ENCODE results near the gene ZNF213. TPM values are rescaled to one million over a fixed set of nuclear protein-coding genes. Genes with fewer than 3 reads are reported as not detected.

The ZNF213 gene
- total and polyA plus RNA-seq, 2 experiments from 2014 or later: 3.4 to 4.0 TPM

DNA sequence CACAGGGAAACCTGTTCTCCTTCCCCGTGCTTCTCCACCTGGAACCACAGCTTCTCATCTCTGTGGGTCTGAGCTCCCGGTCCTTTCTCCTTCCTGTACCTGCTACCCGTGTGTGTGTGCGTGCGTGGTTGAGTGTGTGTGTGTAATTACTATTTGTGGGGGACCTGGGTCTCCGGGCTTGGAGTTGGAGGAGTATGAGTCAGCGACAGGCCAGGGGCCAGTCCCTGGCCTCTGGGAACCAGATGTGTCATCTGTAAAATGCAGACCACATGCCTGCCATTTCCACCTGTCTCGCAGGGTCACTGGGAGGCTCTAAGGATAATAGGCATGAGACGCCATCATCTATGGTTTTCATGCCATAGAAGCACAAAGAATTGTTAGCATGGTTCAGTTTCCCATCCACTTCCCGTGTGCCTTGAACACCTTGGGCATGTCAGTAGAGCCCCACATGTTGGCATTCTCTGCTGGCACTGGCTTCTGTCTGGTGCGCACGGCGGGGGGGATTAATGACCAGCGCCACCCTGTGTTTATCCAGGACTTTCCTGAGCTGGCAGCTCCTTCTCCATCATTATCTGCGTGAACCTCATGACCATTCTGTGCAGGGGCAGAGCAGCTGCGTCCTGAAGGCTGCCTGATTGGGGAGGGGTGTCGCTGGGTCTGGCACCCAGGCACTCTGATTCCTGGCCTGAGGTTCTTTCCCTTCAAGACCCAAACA, 20.9 kb upstream of the ZNF213 start:
- peaks cover 25% of the 10 kb centered on the region for H3K79me2 ChIP-seq
- no peaks in the 10 kb centered on the region for H3K36me3 ChIP-seq (replicated peaks; ENCODE audit: insufficient read depth, low read depth)
- no peak overlapping the region for H3K27ac ChIP-seq
- WGBS (ENCODE audit: low lambda C conversion rate, missing lambda C conversion rate): 81% methylated on average over 17 of the region's 17 CpGs
- no peaks in the 10 kb centered on the region for H3K27me3 ChIP-seq
- no peaks in the 10 kb centered on the region for H3K9me3 ChIP-seq (ENCODE audit: low read depth)
- no peak overlapping the region for H2AFZ ChIP-seq
- H3K4me1 ChIP-seq (ENCODE audit: insufficient read depth): peaks cover 10% of the 10 kb centered on the region
- no peak for DNase-seq (ENCODE audit: low spot score)
- no peaks in the 10 kb centered on the region for H4K20me1 ChIP-seq (ENCODE audit: insufficient read depth, poor library complexity, severe bottlenecking)
- TF ChIP-seq, protein P1, sequence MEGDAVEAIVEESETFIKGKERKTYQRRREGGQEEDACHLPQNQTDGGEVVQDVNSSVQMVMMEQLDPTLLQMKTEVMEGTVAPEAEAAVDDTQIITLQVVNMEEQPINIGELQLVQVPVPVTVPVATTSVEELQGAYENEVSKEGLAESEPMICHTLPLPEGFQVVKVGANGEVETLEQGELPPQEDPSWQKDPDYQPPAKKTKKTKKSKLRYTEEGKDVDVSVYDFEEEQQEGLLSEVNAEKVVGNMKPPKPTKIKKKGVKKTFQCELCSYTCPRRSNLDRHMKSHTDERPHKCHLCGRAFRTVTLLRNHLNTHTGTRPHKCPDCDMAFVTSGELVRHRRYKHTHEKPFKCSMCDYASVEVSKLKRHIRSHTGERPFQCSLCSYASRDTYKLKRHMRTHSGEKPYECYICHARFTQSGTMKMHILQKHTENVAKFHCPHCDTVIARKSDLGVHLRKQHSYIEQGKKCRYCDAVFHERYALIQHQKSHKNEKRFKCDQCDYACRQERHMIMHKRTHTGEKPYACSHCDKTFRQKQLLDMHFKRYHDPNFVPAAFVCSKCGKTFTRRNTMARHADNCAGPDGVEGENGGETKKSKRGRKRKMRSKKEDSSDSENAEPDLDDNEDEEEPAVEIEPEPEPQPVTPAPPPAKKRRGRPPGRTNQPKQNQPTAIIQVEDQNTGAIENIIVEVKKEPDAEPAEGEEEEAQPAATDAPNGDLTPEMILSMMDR (IDR thresholded peaks at IDR 0.05; ENCODE audit: poor library complexity): no peak
- TF ChIP-seq EZH2phosphoT487 (IDR thresholded peaks at IDR 0.05; ENCODE audit: low read depth, severe bottlenecking, unreplicated experiment) (no peak), EZH2 (IDR thresholded peaks at IDR 0.05; ENCODE audit: borderline replicate concordance) (no peak)
- H3K4me3 ChIP-seq: peak overlapping the region; percentile 94
- H3K4me2 ChIP-seq: peak overlapping the region; percentile 94
- H3K9me2 ChIP-seq (replicated peaks; ENCODE audit: insufficient read depth): no peaks in the 10 kb centered on the region

DNA sequence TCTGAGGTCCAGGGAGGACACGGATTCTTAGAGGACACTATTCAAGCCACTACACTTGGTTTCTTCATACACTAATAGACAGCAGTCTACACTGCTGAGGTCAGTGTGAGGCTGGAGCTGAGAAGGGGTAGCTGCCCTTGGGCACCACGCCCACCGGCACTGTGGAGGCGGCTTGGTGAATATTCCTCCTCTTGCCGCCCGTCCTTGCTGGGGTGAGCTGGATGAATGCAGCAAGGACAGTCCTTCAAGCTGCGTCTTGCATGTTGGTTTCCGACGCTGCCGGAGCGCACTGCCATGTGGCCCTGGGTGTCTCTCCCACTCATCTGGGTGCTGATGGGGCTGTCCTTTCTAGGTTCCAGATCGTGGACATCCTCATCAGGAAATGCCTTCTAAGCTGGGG, 19.8 kb upstream of the ZNF213 start:
- TF ChIP-seq EZH2 (IDR thresholded peaks at IDR 0.05; ENCODE audit: borderline replicate concordance) (no peak), EZH2phosphoT487 (IDR thresholded peaks at IDR 0.05; ENCODE audit: low read depth, severe bottlenecking, unreplicated experiment) (no peak)
- TF ChIP-seq, protein P1 (IDR thresholded peaks at IDR 0.05; ENCODE audit: poor library complexity): no peak
- 96% methylated on average over 12 of the region's 12 CpGs for WGBS (ENCODE audit: low lambda C conversion rate, missing lambda C conversion rate)
- no peak for DNase-seq (ENCODE audit: low spot score)
- Histone ChIP-seq H3K4me2 (no peak overlapping the region), H3K36me3 (replicated peaks; ENCODE audit: insufficient read depth, low read depth) (no peaks in the 10 kb centered on the region), H3K4me3 (no peak overlapping the region), H3K9me2 (replicated peaks; ENCODE audit: insufficient read depth) (no peaks in the 10 kb centered on the region), H4K20me1 (ENCODE audit: insufficient read depth, poor library complexity, severe bottlenecking) (no peaks in the 10 kb centered on the region), H3K27me3 (no peaks in the 10 kb centered on the region), H3K4me1 (ENCODE audit: insufficient read depth) (peaks cover 10% of the 10 kb centered on the region), H3K27ac (no peak overlapping the region), H3K9me3 (ENCODE audit: low read depth) (no peaks in the 10 kb centered on the region), H2AFZ (no peak overlapping the region), H3K79me2 (peaks cover 25% of the 10 kb centered on the region)

DNA sequence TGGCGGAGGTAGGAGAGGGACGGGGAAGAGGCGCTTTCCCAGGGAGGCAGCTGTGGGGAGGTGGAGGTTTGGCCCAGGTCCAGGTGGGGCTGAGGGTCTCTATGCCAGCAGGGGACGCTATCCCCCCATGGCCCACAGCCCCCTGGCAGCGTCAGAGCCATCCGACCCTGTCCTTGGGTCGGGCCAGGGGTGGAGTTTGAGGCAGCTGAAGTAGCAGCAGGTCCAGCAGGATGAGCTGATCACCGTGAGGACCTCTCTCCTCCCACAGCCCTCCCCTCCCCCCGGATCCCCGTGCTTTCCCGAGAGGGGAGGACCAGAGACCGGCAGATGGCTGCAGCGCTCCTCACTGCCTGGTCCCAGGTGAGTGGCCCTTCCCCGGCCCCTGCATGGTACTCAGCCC, 19.3 kb upstream of the ZNF213 start:
- Histone ChIP-seq H3K9me2 (replicated peaks; ENCODE audit: insufficient read depth) (no peaks in the 10 kb centered on the region), H3K4me2 (no peak overlapping the region), H3K4me3 (no peak overlapping the region), H3K9me3 (ENCODE audit: low read depth) (no peaks in the 10 kb centered on the region), H3K4me1 (ENCODE audit: insufficient read depth) (peaks cover 10% of the 10 kb centered on the region), H3K36me3 (replicated peaks; ENCODE audit: insufficient read depth, low read depth) (no peaks in the 10 kb centered on the region), H3K27me3 (no peaks in the 10 kb centered on the region), H2AFZ (no peak overlapping the region), H4K20me1 (ENCODE audit: insufficient read depth, poor library complexity, severe bottlenecking) (no peaks in the 10 kb centered on the region), H3K79me2 (peaks cover 25% of the 10 kb centered on the region), H3K27ac (no peak overlapping the region)
- TF ChIP-seq, protein P1 (IDR thresholded peaks at IDR 0.05; ENCODE audit: poor library complexity): no peak
- TF ChIP-seq EZH2phosphoT487 (IDR thresholded peaks at IDR 0.05; ENCODE audit: low read depth, severe bottlenecking, unreplicated experiment) (no peak), EZH2 (IDR thresholded peaks at IDR 0.05; ENCODE audit: borderline replicate concordance) (no peak)
- WGBS (ENCODE audit: low lambda C conversion rate, missing lambda C conversion rate): 91% methylated on average over 13 of the region's 14 CpGs
- DNase-seq (ENCODE audit: low spot score): no peak
